HFFc6 (cell line): Measurements from ENCODE around the gene NEK6. TPM values are rescaled to one million over a fixed set of nuclear protein-coding genes. Genes with fewer than 3 reads are reported as not detected.

Source experiments
- DNase-seq: peaks from one replicate; pipeline ENCODE4 v3.0.0-alpha.2; 2018
- H3K27ac Mint-ChIP-seq: 2 replicates; pipeline ENCODE4 v1.8.0; 2020; ENCODE audit warnings: mild to moderate bottlenecking, mixed read lengths
- H3K27me3 Mint-ChIP-seq: 2 replicates; pipeline ENCODE4 v1.8.0; 2021; ENCODE audit warnings: mild to moderate bottlenecking, moderate library complexity, mixed read lengths; ENCODE audit not compliant: insufficient read depth
- H3K36me3 Mint-ChIP-seq: 2 replicates; pipeline ENCODE4 v1.8.0; 2021; ENCODE audit warnings: low read depth, mixed read lengths
- H3K4me1 Mint-ChIP-seq: 2 replicates; pipeline ENCODE4 v1.8.0; 2020; ENCODE audit warnings: low read depth, mixed read lengths
- H3K4me3 Mint-ChIP-seq: 2 replicates; pipeline ENCODE4 v1.8.0; 2020; ENCODE audit warnings: mild to moderate bottlenecking, moderate library complexity, mixed read lengths
- H3K9me3 Mint-ChIP-seq: 2 replicates; pipeline ENCODE4 v1.8.0; 2020; ENCODE audit warnings: mild to moderate bottlenecking, mixed read lengths
- total RNA-seq, 6 experiments: library from RNA; stranded (reverse); fragmentation: NEBNext Ultra II Directional; extraction: Animal tissue kit (Norgen Biotek cat#: 25700); gene quantifications; 2 replicates in 1 of 6; 3 replicates in 5 of 6; pipeline ENCODE4 v1.2.3, GENCODE V29; 2021
- TF ChIP-seq, protein P1 (sequence below): fragments of 200-600 bp; sonication (generic); IDR thresholded peaks from 2 replicates; pipeline ENCODE4 v1.5.0; 2021; ENCODE audit warnings: antibody characterized with exemption, mild to moderate bottlenecking

Gene NEK6
- total RNA-seq, 6 experiments from 2014 or later = 66.5 to 81.1 (median 71.4) TPM

DNA sequence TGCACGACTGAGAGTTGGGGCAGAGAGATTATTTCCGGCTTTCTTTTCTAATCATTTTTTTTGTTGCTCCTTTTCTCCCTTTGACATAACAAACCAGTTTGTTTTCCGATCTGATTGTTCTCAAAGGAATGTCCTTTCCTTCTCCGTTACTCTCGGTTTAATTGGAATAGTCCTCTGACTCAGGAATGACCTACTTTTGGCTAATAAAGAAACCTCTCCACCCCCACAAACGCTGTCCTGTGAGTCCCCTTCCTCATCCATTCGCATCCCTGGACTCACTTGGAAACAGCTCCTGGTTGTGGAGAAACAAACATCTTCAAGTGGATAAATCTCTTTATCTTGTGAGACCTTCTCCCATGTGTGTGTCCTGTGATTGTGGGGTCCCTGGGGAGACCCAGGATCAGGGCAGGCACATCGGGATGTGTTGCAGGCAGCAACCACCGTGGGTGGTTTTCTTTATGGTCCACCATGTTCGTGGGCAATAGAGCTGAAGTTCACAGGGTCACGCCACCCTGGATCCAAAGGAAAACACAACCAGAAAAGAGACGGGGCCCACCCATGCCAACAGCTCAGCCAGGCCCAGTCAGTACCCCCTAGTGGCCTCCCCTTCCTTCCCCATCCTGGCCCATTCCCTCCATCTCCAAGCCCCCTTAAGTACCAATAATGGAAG lies 45.2 kb upstream of the NEK6 start:
- H3K4me1 Mint-ChIP-seq = peaks cover 35% of the 10 kb centered on the region
- TF ChIP-seq, protein P1, sequence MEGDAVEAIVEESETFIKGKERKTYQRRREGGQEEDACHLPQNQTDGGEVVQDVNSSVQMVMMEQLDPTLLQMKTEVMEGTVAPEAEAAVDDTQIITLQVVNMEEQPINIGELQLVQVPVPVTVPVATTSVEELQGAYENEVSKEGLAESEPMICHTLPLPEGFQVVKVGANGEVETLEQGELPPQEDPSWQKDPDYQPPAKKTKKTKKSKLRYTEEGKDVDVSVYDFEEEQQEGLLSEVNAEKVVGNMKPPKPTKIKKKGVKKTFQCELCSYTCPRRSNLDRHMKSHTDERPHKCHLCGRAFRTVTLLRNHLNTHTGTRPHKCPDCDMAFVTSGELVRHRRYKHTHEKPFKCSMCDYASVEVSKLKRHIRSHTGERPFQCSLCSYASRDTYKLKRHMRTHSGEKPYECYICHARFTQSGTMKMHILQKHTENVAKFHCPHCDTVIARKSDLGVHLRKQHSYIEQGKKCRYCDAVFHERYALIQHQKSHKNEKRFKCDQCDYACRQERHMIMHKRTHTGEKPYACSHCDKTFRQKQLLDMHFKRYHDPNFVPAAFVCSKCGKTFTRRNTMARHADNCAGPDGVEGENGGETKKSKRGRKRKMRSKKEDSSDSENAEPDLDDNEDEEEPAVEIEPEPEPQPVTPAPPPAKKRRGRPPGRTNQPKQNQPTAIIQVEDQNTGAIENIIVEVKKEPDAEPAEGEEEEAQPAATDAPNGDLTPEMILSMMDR = peak; percentile 18; the same call in 1 of the 2 replicates
- H3K27me3 Mint-ChIP-seq = no peaks in the 10 kb centered on the region; the same call in none of the 2 replicates
- no peaks in the 10 kb centered on the region for H3K9me3 Mint-ChIP-seq
- H3K27ac Mint-ChIP-seq = peak overlapping the region; percentile 41
- H3K4me3 Mint-ChIP-seq = peak overlapping the region; percentile 75
- peak; percentile 71 for DNase-seq
- no peaks in the 10 kb centered on the region for H3K36me3 Mint-ChIP-seq

DNA sequence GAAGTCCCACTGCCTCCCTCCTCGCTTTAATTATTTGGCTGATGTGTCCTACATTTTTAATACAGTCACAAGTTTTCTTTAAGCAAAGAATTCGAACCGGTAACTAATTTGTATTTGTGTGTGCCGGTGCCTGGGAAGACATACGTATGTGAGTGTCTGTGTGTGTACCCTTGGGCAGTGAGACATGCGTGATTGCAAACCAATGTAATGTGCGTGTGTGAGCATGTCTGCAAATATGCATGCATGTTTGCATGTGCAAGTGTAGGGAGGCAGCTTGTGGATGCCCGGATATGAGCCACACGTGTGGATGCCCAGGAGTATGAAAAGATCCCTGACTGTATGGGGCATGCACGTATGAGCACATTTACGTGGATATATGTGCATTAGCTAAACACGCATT lies 44.4 kb upstream of the NEK6 start:
- H3K27me3 Mint-ChIP-seq = no peaks in the 10 kb centered on the region; the same call in none of the 2 replicates
- peaks cover 36% of the 10 kb centered on the region for H3K4me1 Mint-ChIP-seq
- no peaks in the 10 kb centered on the region for H3K36me3 Mint-ChIP-seq
- H3K9me3 Mint-ChIP-seq = no peaks in the 10 kb centered on the region
- H3K4me3 Mint-ChIP-seq = no peak overlapping the region
- no peak for DNase-seq
- no peak overlapping the region for H3K27ac Mint-ChIP-seq
- TF ChIP-seq, protein P1 = no peak

DNA sequence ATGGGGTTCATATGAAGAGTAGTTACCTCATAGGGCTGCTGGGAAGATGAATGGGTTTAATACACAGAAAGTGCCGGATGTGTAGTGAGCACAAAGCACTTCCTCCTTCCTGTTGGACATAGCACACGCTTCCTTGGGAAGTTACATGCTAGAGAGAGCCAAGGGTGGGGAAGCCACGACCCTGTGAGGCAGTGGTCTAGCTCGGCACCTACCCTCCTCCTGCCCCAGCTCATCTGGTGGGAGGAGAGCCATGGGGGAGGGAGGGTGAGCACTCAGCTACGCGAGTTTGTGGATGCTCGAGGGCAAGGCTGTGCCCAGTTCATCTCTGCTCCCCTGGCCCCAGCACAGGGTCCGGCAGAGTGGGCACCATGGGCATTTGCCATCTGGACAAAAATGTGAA lies 43.6 kb upstream of the NEK6 start:
- TF ChIP-seq, protein P1 = no peak
- Mint-ChIP-seq H3K27me3 (no peaks in the 10 kb centered on the region; the same call in none of the 2 replicates), H3K36me3 (no peaks in the 10 kb centered on the region), H3K4me1 (peaks cover 43% of the 10 kb centered on the region), H3K9me3 (no peaks in the 10 kb centered on the region), H3K4me3 (no peak overlapping the region), H3K27ac (no peak overlapping the region)
- no peak for DNase-seq

DNA sequence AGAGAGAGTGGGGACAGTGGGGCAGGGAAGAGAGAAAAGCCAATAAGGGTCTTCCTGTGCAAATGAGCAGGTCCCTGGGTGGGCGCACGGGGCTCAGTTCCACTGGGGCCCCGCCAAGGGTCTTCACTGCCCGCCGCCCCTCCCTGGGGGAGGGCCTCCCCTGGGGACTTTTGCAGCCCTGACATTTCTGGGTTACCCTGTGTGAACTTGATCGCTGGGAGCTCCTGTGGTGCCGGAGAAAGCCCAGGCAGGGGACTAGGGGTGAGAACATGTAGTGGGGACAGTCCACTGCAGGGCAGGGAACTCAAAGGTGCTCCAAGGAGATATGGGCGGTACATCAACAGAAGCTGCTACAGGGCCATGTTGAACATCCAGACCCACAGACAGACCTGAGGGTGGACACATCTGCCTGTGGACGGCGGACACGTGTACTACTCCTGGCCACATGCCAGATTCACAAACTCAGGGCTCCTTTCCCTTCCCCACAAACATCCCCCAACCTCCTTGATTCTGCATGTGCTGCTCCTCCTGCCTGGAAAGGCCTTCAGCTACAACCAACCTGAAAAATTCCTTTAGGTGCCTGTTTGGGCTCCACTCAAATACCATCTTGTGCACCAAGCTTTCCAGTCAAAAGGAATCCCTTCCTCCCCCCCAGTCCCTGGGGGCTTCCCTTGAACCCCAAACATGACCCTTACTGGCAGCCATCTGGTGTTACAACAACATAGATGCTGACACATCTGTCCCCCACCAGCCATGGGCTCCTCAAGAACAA lies 43.0 kb upstream of the NEK6 start:
- no peak overlapping the region for H3K27ac Mint-ChIP-seq
- no peaks in the 10 kb centered on the region; the same call in none of the 2 replicates for H3K27me3 Mint-ChIP-seq
- no peak overlapping the region for H3K4me3 Mint-ChIP-seq
- no peaks in the 10 kb centered on the region for H3K9me3 Mint-ChIP-seq
- H3K4me1 Mint-ChIP-seq = peaks cover 43% of the 10 kb centered on the region
- H3K36me3 Mint-ChIP-seq = no peaks in the 10 kb centered on the region
- TF ChIP-seq, protein P1 = no peak
- DNase-seq = no peak

DNA sequence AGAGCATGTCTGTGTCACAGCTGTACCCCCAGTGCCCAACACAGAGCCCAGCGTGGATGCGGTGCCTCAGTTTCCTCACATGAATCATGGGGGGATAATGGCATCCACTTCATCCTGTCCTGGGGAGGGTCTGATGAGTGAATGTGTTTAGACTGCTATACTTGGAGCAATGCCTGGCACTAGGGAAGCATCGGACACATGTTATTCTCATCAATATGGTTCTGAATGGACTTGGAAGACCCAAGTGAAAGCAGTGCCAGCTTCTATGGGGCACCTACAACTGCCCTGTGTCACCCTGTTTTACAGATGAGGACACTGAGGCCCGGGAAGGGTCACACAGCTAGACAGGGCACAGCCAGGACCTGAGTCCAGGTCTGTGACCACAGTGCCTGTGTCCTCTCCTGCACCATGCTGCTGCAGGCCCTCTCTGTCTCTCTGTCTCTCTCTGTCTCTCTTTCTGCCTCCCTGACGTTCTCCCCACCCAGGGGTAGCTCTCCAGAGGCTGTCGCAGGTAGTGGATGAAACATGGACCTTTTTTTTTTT lies 42.3 kb upstream of the NEK6 start:
- peaks cover 2% of the 10 kb centered on the region for H3K27me3 Mint-ChIP-seq
- H3K4me1 Mint-ChIP-seq = peaks cover 45% of the 10 kb centered on the region
- no peak overlapping the region for H3K4me3 Mint-ChIP-seq
- H3K36me3 Mint-ChIP-seq = no peaks in the 10 kb centered on the region
- no peak for DNase-seq
- H3K27ac Mint-ChIP-seq = no peak overlapping the region
- TF ChIP-seq, protein P1 = no peak
- no peaks in the 10 kb centered on the region for H3K9me3 Mint-ChIP-seq
